ENCODE results near the gene RGS7.

Gene RGS7

GRCh38 chr1:240806200-240806745 lies 550.7 kb downstream of the RGS7 start:
- TF ChIP-seq CTCF (IDR thresholded peaks at IDR 0.05; ENCODE audit: control insufficient read depth, insufficient read depth, low read depth, low read length, missing control alignments): no peak
- no peak for DNase-seq (ENCODE audit: low read depth)

GRCh38 chr1:240804475-240804874 lies 552.5 kb downstream of the RGS7 start:
- DNase-seq (ENCODE audit: low read depth): no peak
- TF ChIP-seq CTCF (IDR thresholded peaks at IDR 0.05; ENCODE audit: control insufficient read depth, insufficient read depth, low read depth, low read length, missing control alignments): no peak
- H3K4me3 ChIP-seq (ENCODE audit: control insufficient read depth, low read depth, low read length): no peak overlapping the region

More at GRCh38 chr1:240806200-240806745, 550.7 kb downstream of the RGS7 start:
- H3K4me3 ChIP-seq (ENCODE audit: control insufficient read depth, low read depth, low read length): no peak overlapping the region

DNA sequence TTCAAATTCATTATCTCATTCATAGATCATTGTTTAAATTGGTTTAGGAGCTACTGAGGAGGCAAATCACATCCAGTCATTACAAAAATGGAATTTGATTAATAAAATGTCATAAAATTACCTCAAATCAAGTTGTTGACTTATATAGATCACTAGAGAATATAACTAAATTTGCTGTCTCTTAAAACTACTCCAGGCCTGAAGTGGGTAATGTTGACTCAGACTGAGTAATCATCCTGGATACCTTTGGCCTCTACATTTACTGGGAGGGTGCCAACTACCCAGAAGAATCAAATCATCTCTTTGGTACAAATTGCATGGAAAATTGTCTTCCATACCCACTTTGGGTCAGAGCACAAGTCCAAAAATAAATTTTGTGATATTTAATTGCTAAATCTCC lies 553.9 kb downstream of the RGS7 start:
- TF ChIP-seq CTCF (IDR thresholded peaks at IDR 0.05; ENCODE audit: control insufficient read depth, insufficient read depth, low read depth, low read length, missing control alignments): no peak
- DNase-seq (ENCODE audit: low read depth): peak; percentile 23
- no peak overlapping the region for H3K4me3 ChIP-seq (ENCODE audit: control insufficient read depth, low read depth, low read length)

DNA sequence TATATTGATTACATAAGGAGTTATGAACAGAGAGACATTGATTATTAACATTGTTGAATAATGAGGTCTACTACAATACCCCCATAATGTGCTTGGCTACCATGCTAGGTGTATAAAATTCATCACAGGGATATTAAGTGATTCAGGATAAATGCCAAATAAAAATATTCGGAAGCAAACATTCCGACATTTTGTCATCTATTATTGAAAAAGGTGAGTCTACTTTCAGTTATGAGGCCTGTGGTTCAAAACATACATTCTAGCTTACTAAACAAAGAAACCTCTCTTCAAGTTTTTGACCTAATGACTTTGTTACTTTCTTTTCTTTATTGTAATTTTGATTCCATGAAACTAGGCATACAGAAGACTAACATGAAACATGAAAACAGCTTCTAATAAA lies 554.7 kb downstream of the RGS7 start:
- no peak for TF ChIP-seq CTCF (IDR thresholded peaks at IDR 0.05; ENCODE audit: control insufficient read depth, insufficient read depth, low read depth, low read length, missing control alignments)
- no peak overlapping the region for H3K4me3 ChIP-seq (ENCODE audit: control insufficient read depth, low read depth, low read length)
- DNase-seq (ENCODE audit: low read depth): no peak

DNA sequence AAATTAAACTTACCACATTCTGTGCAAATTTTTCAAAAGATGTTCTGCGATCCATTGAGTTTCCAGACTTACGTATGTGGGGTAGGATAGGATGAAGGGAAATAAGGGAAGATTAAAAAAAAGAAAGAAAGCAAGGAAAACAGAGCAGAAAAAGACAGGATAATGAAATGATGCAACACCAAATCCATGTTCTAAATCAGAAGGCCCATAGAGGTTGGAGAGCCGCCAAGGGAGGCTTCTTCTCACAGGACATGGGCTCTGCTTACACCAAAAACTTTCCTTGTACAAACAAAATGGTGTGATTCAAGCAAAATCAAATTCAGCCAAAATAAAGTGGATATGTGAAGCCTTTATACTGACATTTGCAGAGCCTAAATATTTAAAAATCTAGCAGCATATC lies 555.6 kb downstream of the RGS7 start:
- no peak for TF ChIP-seq CTCF (IDR thresholded peaks at IDR 0.05; ENCODE audit: control insufficient read depth, insufficient read depth, low read depth, low read length, missing control alignments)
- H3K4me3 ChIP-seq (ENCODE audit: control insufficient read depth, low read depth, low read length): no peak overlapping the region
- DNase-seq (ENCODE audit: low read depth): no peak

DNA sequence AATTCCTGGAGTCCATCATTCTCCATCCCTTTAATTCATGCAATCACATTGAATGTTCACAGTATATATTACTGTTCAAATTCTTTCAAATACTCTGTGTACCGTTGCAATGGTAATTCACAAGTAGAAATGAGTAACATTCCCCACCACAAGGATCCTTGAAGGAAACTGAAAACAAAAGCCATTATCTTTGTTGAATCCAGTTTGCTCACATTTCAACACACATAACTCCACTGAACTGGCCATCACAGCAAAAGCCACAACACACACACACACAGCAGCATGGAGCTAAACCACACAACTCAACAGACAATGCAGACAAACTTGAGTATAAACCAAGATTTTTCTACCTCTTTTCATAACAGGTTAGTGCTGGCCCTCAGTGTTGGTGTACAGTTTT lies 556.7 kb downstream of the RGS7 start:
- no peak for TF ChIP-seq CTCF (IDR thresholded peaks at IDR 0.05; ENCODE audit: control insufficient read depth, insufficient read depth, low read depth, low read length, missing control alignments)
- no peak overlapping the region for H3K4me3 ChIP-seq (ENCODE audit: control insufficient read depth, low read depth, low read length)
- DNase-seq (ENCODE audit: low read depth): no peak

GRCh38 chr1:240797050-240797449 lies 560.0 kb downstream of the RGS7 start:
- no peak for TF ChIP-seq CTCF (IDR thresholded peaks at IDR 0.05; ENCODE audit: control insufficient read depth, insufficient read depth, low read depth, low read length, missing control alignments)
- no peak for DNase-seq (ENCODE audit: low read depth)

More at GRCh38 chr1:240797050-240797449, 560.0 kb downstream of the RGS7 start:
- no peak overlapping the region for H3K4me3 ChIP-seq (ENCODE audit: control insufficient read depth, low read depth, low read length)

All from AG09309 (cell line).